ENCODE results near the gene IP6K1.

The IP6K1 gene

DNA sequence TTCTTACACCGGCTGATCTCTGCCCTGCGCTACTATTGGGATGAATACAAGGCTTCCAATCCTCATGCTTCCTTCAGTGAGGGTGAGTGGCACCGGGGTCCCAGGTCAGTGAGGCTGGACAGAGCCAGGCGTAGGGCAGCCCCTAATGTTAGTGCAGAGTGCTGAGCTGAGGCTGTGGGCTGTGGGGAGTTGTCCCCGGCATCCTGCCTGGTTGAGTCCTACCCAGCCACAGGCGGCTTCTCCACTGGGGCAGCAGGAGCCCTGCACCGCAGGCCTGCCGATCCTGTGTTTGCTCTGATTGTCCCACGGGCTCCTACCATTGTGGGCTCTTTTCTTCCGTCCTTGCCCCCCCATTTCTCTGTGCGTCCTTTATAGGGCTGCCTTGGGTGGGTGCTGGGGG, 83.7 kb downstream of the IP6K1 start:
- Histone ChIP-seq H2AFZ (ENCODE audit: low read length) (no peak overlapping the region), H3K4me2 (ENCODE audit: low read length) (no peak overlapping the region), H3K9me3 (ENCODE audit: low read length) (no peaks in the 10 kb centered on the region), H3K9ac (ENCODE audit: low read length) (no peak overlapping the region), H3K4me1 (ENCODE audit: insufficient read depth, low read length, severe bottlenecking) (no peaks in the 10 kb centered on the region), H3K27ac (ENCODE audit: low read depth, low read length, poor library complexity, severe bottlenecking) (no peak overlapping the region), H3F3A (ENCODE audit: insufficient read depth, low read length) (no peaks in the 10 kb centered on the region), H3K9me2 (ENCODE audit: low read depth, low read length) (no peaks in the 10 kb centered on the region), H3K4me3 (ENCODE audit: low read depth, low read length, poor library complexity, severe bottlenecking) (no peak overlapping the region), H3K36me3 (ENCODE audit: insufficient read depth, low read length) (peaks cover 21% of the 10 kb centered on the region; the same call in 1 of the 2 replicates), H4K20me1 (ENCODE audit: insufficient read depth, low read length) (no peaks in the 10 kb centered on the region), H3K27me3 (ENCODE audit: insufficient read depth, low read length) (no peaks in the 10 kb centered on the region), H3K79me2 (ENCODE audit: insufficient read depth, low read length) (no peaks in the 10 kb centered on the region)
- TF ChIP-seq EZH2 (IDR thresholded peaks at IDR 0.05; ENCODE audit: borderline replicate concordance, low read length) (no peak), CTCF (IDR thresholded peaks at IDR 0.05; ENCODE audit: low read length) (no peak)

DNA sequence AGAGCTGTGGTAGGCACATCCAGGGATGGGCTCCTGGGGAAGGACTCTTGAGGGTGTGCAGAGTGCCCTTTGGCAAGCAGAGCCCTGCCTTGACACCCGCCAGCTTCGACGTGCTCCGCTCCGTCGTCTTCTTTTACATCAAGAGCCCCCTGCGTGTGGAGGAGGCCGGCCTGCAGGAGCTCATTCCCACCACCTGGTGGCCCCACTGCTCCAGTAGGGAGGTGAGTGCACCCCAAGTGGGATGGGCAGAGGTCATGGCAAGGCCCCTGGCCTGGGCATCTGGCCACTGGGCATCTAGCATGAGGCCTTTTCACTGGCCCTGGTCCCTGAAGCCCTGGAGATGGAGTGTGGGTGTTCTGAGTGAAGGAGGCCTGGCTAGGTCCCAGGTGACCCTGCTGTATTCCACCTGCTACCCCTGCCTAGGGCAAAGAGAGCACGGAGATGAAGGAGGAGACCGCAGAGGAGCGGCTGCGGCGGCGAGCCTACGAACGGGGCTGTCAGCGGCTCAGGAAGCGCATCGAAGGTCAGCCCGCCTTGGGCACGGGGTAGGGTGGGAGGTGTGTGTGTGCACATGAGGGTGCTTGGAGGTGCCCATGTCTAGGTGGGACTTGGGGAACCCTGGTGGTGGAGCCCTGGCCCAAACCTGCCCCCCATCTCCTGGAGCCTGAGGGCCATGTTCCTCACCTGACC, 84.8 kb downstream of the IP6K1 start:
- peaks cover 19% of the 10 kb centered on the region; the same call in 1 of the 2 replicates for H3K36me3 ChIP-seq (ENCODE audit: insufficient read depth, low read length)
- no peak overlapping the region for H3K4me2 ChIP-seq (ENCODE audit: low read length)
- no peaks in the 10 kb centered on the region for H3K9me3 ChIP-seq (ENCODE audit: low read length)
- H3K27me3 ChIP-seq (ENCODE audit: insufficient read depth, low read length) = no peaks in the 10 kb centered on the region
- H4K20me1 ChIP-seq (ENCODE audit: insufficient read depth, low read length) = no peaks in the 10 kb centered on the region
- H2AFZ ChIP-seq (ENCODE audit: low read length) = no peak overlapping the region
- no peaks in the 10 kb centered on the region for H3K4me1 ChIP-seq (ENCODE audit: insufficient read depth, low read length, severe bottlenecking)
- H3K79me2 ChIP-seq (ENCODE audit: insufficient read depth, low read length) = no peaks in the 10 kb centered on the region
- H3F3A ChIP-seq (ENCODE audit: insufficient read depth, low read length) = no peaks in the 10 kb centered on the region
- no peak overlapping the region for H3K9ac ChIP-seq (ENCODE audit: low read length)
- no peak overlapping the region for H3K27ac ChIP-seq (ENCODE audit: low read depth, low read length, poor library complexity, severe bottlenecking)
- H3K9me2 ChIP-seq (ENCODE audit: low read depth, low read length) = no peaks in the 10 kb centered on the region
- TF ChIP-seq CTCF (IDR thresholded peaks at IDR 0.05; ENCODE audit: low read length) (peak; percentile 46; the same call in 1 of the 2 replicates), EZH2 (IDR thresholded peaks at IDR 0.05; ENCODE audit: borderline replicate concordance, low read length) (no peak)
- no peak overlapping the region for H3K4me3 ChIP-seq (ENCODE audit: low read depth, low read length, poor library complexity, severe bottlenecking)

GRCh38 chr3:49700453-49701128, 85.8 kb downstream of the IP6K1 start:
- H3K36me3 ChIP-seq (ENCODE audit: insufficient read depth, low read length) = peaks cover 11% of the 10 kb centered on the region; the same call in 1 of the 2 replicates
- H3K4me3 ChIP-seq (ENCODE audit: low read depth, low read length, poor library complexity, severe bottlenecking) = no peak overlapping the region
- no peak overlapping the region for H3K9ac ChIP-seq (ENCODE audit: low read length)
- no peaks in the 10 kb centered on the region for H3F3A ChIP-seq (ENCODE audit: insufficient read depth, low read length)
- no peaks in the 10 kb centered on the region for H3K4me1 ChIP-seq (ENCODE audit: insufficient read depth, low read length, severe bottlenecking)
- no peaks in the 10 kb centered on the region for H3K79me2 ChIP-seq (ENCODE audit: insufficient read depth, low read length)
- 0 out of 2 replicates have a peak, but pooled peaks have one; percentile 27 for TF ChIP-seq CTCF (IDR thresholded peaks at IDR 0.05; ENCODE audit: low read length)
- TF ChIP-seq EZH2 (IDR thresholded peaks at IDR 0.05; ENCODE audit: borderline replicate concordance, low read length) = no peak
- no peaks in the 10 kb centered on the region for H3K9me3 ChIP-seq (ENCODE audit: low read length)
- H3K9me2 ChIP-seq (ENCODE audit: low read depth, low read length) = no peaks in the 10 kb centered on the region
- no peaks in the 10 kb centered on the region for H4K20me1 ChIP-seq (ENCODE audit: insufficient read depth, low read length)
- no peaks in the 10 kb centered on the region for H3K27me3 ChIP-seq (ENCODE audit: insufficient read depth, low read length)
- no peak overlapping the region for H2AFZ ChIP-seq (ENCODE audit: low read length)
- no peak overlapping the region for H3K4me2 ChIP-seq (ENCODE audit: low read length)
- H3K27ac ChIP-seq (ENCODE audit: low read depth, low read length, poor library complexity, severe bottlenecking) = no peak overlapping the region

Data from OCI-LY1 (cell line).